ENCODE measurements around the gene MGAT1.

DNA sequence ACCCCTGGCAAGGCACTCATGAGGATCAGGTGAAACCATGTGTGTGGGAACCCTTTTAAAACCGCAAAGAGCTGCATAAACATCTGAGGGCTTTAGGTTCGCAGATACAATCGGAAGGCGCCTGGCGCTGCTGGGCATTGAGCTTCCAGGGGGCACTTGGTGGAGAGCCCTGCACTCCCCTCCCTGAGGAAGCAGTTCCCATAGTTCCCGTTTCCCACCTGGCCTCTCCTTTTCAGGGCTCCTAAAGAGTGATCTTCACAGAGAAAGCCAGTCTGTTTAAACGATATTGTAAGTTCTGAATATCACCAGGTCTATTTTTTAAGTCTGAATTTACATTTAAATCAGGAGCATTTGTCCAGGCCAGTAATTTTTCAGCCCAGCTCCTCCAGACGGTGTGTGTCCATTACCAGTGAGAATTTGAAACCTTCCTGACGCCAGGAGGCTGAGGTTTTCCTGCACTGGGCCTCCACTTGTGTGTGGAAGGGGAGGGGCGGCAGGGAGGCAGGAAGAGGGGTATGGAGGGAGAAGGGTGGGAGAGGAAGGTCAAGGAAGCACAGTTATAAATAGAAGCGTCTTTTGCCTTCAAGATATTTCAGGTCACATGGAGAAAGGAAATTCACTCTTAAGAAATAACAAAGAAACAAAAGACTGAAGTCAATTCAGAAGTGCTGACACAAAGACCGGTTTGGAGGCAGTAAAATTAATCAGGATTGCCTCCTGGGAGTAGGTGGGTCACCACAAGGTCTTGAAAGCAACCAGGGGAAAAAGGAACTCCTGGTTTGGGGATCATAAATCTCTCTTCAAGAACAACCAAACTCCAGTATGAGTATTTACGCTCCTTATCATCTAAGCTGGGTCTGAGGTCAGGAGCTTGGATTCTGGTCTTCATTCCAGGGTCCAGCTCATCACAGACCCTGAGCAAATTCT is 14.3 kb upstream of the MGAT1 start:
- TF ChIP-seq, protein P1, sequence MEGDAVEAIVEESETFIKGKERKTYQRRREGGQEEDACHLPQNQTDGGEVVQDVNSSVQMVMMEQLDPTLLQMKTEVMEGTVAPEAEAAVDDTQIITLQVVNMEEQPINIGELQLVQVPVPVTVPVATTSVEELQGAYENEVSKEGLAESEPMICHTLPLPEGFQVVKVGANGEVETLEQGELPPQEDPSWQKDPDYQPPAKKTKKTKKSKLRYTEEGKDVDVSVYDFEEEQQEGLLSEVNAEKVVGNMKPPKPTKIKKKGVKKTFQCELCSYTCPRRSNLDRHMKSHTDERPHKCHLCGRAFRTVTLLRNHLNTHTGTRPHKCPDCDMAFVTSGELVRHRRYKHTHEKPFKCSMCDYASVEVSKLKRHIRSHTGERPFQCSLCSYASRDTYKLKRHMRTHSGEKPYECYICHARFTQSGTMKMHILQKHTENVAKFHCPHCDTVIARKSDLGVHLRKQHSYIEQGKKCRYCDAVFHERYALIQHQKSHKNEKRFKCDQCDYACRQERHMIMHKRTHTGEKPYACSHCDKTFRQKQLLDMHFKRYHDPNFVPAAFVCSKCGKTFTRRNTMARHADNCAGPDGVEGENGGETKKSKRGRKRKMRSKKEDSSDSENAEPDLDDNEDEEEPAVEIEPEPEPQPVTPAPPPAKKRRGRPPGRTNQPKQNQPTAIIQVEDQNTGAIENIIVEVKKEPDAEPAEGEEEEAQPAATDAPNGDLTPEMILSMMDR (IDR thresholded peaks at IDR 0.05), result no peak
- TF ChIP-seq POLR2AphosphoS5 (IDR thresholded peaks at IDR 0.05) (peak; percentile 23 to 26 (median 23)), POLR2A (IDR thresholded peaks at IDR 0.05) (no peak)

Measured in stomach (tissue), 4 donors.